Measurements from ENCODE around the gene GPSM1.

The GPSM1 gene

DNA sequence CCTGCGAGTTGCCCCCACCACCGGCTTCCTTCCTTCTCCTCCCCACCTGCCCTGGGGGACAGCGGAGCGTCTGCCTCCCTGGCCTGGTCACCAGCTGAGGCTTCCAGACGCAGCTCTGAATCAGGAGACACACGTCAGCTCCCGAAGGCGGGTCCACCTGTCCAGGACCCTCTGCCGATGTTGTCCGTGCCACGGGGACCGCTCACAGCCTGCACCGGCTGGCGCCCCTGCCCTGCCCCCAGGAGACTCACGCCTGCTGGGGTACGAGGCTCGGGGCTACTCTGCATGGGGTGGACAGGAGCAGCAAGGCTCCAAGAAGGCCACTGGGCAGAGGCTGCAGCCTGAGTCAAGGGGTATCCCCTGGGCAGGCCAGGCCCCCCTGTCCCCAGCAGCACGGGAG is 21.5 kb upstream of the GPSM1 start:
- DNase-seq, result no peak

DNA sequence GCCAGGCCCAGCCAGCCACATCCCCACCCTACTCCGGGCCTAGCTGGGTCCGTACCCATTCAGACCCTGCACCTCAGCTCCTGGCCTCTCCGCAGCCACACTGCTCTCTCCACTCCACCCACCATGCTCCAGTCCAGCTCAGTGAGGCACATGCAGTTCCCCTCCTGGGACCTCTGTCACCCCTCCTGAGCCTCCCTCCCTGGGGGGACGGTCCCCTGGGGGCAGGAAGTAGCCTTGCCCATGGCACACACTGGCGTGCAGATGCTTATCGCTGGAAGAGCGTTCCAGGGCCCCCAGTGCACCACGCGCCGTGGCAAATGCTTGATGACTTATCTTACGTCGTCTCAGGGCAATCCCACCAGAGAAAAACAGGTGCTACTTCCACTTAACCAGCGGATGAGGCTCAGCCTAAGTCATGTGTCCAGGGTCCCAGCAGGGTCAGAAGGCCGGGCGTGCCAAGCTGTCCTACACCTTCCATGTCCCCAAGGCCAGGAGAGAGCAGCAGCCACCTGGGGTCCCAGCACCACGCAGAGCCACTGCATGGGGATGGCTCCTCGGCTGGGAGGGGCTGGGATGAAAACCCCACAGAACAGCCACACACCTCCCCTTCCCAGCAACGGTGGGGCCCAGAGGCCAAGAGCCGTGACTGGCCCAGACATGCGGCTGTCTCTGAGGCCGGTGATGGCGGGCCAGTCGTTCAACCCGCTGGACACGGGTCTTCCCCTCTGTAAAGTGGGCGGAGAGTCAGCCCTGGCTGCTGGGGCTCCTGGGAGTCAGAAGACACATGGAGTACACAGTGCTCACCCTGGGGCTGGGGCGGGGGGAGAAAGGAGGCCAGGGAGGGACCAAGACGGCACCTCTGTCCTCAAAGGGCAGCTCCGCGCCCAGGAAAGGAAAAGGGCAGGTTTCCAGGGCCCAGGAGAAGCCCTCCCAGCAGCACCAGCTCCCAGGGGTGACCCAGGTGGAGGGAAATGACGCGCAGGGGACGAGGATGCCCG is 20.8 kb upstream of the GPSM1 start:
- DNase-seq, result no peak

DNA sequence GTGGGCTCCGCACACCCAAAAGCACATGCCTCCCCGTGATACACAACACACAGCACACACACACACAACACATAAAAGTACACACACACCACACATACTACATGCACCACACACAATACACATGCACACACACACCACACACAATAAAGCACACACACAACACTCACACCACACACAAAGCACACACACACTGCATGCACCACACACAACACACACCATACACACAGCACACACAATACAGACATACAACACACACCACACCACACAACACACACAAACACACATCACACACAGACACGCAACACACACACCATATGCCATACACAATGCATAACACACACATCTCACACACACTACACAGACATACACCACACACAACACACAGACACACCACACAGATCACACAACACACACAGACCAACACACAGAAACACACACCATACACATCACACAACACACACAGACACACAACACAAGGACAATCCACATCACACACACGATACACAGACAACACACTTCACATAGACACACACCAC is 20.1 kb upstream of the GPSM1 start:
- DNase-seq, result no peak

DNA sequence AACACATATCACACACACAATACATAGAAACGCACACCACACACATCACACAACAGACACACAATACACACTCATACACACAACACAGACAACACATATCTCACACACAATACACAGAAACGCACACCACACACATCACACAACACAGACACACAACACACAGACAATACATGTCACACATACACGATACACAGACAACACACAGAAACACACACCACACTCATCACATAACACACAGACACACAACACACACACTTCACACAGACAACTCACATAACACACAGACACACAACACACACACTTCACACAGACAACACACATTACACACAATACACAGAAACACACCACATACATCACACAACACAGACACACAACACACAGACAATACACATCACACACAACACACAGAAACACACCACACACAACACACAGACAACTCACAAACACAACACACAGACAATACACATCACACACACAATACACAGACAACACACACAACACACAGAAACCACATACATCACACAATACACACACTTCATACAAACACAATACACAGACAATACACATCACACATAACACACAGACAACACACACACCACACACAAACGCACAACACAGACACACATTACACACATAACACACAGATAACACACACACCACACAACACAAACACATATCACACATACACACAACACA is 19.2 kb upstream of the GPSM1 start:
- no peak for DNase-seq

DNA sequence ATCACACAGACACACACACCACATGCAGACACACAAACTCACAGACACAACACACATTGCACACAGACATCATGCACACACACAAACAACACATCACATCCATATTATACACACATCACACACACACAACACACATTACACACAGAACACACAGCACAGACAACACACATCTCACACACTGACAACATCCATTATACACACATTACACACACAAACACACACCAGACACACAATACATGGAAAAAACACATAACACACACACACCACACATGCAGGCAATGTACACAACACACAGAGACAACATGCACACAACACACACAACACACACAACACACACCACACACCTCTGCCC is 18.7 kb upstream of the GPSM1 start:
- DNase-seq, result no peak

DNA sequence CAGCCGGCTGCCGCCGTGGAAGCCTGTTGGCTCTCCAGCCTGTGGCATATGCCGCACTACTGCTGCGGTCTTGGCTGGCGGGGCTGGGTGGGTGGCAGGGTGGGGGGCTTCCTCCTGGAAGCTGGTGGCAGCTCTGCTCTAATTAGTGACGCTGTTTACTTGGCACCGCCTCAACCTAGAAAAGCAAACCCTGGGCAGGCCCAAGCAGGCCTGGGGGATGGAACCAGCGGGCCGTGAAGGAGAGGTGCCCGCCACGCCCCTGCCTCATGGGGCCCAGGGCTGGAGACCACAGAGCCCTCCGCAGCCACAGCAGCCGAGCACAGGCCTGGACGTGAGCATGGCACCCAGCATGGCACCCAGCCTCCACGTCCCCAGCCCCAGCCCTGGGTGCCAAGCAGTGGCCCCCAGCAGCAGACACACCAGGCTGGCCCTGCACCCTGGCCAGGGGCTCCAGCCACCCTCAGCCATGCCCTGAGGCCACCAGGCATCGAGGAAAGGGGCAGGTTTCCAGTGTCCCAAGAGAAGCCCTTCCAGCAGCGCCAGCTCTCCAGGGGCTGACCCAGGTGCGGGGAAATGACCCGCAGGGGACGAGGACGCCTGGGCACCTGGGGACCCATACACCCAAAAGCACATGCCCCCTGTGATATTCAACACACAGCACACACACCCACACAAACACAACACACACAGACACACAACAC is 18.1 kb upstream of the GPSM1 start:
- DNase-seq, result no peak

DNA sequence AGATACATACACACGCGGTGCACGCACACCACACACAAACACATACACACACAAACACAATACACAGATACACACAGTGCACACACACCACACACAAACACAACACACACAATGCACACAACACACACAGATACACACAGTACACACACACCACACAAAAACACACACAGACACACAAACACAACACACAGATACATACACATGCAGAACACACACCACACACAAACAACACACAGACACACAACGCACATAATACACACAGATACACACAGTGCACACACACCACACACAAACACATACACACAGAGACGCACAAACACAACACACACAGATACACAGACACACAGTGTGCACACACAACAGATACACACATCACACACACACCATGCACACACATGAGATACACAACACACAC is 17.5 kb upstream of the GPSM1 start:
- no peak for DNase-seq

DNA sequence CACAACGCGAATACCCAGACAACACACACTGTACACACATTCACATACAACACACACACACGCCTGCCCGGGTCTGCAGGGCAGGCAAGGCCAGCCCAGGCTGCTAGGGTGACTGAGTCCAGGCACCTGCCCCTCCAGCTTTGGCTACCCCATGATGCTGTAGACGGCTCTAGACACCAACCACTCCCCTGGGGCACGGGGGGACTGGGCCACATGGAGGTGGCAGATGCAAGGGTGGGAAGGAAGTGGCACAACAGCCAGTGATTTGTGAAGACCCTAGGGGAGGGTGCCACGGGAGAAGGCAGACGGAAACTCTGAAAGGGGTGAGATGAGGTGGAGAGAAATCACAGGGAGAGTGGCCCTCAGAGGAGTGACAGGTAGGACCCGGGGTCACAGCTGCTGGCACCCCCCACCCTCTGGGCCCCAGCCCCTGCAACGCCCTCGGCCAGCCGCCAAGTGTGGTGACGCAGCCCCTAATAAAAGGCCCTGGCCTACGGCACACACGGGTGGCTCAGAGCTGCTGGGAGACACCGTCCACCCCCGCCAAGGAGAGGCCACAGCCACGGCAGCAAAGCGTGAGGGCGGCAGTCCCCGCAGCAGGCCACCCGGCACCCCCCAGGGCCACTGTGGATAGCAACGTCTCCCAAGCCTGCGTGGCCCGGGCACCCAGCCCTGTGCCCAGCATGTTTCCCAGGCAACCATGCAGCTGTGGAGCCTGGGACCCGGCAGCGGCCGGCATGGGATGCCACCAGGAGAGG is 16.9 kb upstream of the GPSM1 start:
- DNase-seq, result no peak

DNA sequence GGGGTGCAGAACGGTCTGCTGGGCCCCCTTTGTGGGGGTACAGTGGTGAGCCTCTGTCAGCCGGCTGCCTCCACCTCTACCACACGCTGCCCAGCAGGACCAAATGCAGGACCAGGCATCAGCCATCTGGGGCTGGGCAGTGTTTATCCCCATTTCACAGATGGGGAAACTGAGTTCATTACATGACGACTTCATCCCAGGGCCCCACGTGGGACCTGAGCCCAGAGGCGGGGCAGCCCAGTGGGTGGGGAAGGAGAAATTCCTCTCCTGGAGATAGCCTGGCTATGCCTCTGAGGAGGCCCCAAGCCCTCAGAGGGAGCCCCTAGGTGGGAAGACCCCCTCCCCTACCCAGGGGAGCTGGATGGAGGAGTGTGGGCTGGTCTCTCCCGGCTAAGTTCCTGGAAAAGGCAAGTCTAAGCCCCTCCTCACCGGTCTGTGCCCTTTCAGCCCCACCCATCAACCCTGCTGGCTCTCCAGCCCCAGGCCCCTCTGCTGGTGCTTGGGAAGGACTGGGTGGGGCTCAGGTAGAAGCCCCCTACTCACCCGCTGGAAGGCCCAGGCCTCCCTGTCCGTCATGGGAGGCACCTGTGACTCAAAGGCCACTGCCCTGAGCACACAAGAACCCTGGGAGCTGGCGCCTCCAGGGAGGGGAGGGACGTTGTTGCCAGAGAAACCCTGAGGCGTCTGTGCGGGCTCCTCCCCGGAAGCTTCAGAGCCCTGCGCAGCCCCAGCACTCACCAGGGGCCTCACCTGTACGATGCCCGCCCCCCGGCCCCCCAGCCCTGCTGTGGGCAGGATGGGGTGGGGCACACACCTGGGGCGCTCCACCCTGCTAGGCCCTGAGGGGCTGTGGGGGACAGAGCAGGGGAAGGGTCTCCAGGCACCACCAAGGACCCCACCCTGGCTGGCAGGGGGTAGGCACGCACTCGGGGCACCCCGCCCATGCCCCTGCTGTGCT is 16.0 kb upstream of the GPSM1 start:
- DNase-seq, result no peak

DNA sequence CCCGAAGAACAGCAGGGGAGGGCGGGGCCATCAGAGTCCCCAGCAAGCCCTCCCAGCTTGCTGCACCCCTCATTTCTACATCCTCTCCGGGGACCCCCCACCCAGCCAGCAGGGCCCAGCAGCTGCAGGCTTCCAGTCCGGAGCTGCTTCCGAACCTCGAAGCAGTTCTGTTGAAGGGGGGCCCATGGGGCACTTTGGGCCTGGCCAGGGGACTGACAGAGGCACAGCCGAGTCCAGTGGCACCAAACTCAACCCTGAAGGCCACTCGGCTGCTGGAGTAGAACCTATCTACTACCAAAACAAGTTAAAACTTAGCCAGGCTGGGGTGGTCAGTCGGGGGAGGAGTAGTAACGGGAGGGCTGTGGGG is 15.3 kb upstream of the GPSM1 start:
- no peak for DNase-seq

DNA sequence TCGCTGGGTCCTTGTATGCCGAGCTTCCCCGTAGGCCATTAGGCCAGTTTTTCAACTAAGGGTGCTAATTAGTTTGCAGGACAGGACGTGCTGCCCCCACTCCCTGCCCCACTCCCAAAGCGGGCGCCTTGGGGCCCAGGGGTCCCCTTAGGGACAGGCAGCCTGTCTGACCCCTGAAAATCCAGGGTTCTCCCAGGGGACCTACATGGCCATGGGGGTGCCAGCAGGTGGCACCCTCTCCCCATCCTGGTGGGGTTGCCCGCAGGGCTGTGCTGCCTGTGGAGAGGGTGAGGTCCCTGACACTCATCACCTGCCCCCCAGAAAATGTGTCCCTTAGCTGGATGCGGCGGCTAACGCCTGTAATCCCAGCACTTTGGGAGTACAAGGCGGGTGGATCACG is 14.9 kb upstream of the GPSM1 start:
- DNase-seq, result peak; percentile 50 to 56

DNA sequence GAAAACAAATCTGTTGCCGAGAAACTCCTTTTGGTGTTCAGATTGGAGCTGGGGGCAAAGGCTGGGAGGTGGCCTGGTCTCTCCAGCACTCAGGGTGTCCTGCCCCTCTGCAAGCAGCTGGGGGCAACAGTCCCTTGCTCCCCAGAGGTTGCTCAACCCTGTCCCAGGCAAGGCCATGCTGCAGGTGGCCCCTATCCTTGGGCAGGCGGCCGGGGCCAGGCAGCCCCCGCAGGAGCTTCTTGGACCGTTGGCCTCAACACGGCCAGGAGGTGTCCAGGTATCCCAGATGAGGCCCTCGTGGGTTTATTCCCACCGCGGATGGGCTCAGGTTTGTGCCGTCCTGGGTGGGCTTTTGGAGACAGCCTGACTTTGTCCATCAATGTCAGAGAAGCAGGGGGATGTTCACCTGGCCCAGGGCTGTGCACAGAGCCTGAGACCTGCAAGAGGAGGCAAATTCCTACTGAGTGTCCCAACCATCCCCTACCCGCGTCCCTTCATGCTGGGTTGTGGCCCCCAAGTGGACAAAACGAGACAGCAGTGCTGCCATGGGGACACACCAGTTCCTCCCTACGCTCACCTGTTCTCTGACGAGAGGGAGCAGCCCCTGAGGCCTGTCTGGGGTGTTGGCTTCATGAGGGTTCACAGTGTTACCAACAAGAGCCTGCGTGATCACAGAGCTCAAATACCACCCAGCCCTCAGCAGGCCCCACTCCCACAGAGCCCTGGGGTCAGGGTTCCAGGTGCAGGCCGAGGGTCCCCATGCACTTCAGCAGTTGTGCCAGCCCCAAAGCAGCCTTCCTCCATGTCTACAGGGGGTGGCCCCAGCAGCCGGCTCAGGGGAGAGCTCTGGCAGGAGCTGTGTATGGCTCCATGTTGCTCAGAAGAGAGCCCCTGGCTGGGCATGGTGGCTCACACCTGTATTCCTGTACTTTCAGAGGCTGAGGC is 14.0 kb upstream of the GPSM1 start:
- no peak for DNase-seq

DNA sequence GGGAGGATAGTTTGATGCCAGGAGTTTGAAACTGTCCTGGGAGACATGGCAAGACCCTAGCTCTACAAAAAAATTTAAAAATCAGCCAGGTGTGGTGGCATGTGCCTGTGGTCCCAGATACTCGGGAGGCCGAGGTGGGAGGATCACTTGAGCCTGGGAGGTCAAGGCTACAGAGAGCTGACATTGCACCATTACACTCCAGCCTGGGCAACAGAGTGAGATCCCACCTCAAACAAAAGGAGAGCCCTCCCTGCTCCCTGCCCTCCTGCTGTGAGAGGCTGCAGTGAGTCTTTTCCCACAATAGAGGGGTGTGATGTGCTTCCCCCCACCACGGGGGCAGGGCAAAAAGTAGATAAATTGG is 13.3 kb upstream of the GPSM1 start:
- no peak for DNase-seq

DNA sequence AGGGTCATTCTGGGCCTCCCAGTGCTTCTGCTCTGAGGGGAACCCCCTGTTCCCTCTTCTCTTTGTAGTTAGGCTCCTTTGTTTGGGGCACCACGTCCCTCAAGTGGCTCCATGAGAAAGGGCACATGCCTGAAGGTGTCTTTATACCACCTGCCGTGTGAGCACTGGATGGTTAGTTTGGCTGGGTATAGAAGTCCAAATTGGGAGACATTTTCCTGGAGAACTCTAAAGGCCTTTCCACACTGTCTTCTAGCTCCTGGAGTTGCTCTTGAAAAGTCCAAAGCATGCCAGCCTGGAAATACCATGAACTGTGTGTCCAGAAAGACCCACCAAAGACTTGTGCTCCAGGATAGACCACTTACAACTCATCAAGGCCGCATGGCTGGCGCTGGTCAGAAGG is 12.4 kb upstream of the GPSM1 start:
- DNase-seq, result no peak

DNA sequence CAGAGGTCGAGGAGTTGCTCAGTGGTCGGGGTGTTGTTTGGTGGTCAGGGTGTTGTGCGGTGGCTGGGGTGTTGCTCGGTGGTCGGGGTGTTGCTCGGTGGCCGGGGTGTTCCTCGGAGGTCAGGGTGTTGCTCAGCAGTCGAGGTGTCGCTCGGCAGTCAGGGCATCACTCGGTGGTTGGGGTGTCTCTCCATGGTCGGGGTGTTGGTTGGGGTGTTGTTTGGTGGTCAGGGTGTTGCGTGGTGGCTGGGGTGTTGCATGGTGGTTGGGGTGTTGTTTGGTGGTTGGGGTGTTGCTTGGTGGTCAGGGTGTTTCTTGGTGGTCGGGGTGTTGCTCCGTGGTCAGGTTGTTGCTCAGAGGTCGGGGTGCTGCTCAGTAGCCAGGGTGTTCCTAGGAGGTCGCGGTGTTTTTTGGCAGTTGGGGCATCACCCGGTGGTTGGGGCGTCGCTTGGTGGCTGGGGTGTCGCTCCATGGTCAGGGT is 11.0 kb upstream of the GPSM1 start:
- DNase-seq, result no peak

DNA sequence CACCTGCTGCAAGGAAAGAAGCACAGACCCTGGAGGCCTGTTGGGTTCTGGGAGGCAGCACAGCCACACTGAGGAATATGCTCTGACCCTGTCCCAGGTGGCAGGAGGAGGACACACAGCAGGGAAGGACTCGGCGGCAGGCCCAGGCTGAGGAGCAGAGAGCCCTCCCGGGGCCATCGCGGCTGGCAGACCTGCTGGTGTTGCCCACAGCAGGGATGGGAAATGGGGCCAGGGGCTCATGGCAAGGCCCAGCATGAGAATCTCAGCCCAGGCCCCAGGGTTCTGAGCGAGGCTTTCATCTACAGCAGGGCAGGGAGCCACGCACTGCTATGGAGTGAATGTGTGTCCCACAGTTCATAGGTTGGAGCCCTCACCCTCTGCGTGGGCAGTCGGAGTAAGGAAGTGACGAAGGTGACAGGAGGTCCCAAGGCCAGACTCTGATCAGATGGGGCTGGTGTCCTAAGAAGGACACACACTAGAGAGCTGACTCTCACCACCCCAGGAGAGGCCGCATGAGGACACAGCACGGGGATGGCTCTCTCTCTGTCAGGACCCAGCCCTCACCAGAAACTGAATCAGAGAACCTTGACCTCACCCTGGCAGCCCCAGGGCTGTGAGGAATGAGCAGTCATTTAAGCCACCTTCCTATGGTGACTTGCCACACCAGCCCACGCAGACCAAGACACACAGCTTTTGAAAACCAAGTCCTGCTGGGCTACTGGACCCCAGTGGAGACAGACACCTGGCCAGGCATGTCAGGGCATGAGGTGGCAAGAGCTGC is 10.3 kb upstream of the GPSM1 start:
- no peak for DNase-seq

DNA sequence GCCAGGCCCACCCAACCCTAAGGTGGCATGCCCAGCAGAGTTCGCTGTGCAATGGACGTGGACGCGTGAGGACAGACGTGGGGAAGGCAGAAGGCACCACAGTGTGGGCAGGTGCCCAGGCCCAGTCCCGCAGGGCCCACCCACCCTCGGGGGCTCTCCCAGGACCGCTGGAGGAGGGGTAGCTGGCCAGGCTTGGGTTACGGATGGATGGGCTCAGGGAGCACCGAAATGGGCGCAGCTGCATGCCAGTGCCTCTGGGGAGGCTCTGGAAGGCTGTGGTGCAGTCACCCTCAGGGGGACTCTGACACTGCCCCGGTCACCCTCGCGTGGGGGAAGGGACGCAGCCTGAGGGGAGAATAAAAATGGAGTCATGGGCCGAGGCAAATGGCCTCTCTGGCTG is 9.6 kb upstream of the GPSM1 start:
- DNase-seq, result no peak

DNA sequence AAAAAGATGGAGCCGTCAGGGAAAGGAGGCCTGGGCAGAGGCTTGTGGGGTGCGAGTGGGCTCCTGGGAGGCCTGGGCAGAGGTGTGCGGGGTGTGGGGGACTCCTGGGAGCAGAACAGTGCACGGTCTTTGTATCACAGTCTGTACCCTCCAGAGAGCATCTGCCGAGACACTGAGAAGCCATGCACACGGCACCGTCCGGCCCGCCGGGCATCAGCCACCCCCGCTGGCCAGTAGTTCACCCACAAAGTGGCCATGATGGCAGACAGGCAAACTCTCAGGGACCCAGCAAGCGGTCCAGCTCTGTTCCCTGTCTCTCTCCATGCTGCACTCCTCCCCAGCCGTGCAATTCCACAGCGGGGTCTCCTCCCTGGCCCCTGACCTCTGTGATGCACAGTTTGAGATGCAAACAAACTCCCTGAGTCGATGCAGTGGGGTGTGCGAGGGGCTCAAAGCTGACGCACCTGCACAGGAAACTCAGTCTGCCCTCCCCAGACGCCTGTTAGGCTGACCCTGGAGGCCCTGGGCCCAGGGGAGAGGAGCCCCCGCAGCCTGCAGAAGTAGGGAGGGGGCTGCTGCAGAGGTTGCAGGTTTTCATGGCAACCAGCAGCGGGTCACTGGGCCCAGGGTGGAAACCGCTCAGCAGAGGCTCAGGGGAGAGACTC is 9.1 kb upstream of the GPSM1 start:
- no peak for DNase-seq

DNA sequence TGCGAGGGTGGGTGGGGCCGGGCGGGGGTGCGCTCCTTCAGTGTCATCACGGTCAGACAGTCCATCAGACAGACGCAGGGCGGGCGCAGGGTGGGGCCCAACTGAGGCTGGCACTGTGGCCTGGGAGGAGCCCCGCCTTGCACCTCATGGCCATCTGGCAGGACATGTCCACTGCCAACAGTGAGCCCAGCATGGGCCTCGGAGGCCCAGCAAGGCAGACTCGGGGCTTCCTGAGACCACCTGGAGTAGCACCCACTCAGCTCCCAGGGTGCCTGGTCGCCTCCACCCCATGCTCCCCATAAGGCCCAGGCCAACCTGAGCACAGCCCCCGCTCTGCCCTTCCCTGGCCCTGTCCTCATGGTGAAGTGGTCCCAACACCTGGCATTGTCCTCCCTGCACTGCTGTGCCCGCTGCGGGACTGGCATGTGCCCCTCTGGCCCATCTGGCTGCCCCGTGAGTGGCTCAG is 8.5 kb upstream of the GPSM1 start:
- no peak for DNase-seq

Measured in stimulated activated CD4-positive, alpha-beta T cell treated with anti-CD3 and anti-CD28 coated beads, Interleukin-2, amount 100 ng/mL, for 24 hours (primary cell).